ENCODE results near the gene GUCY2D.

- TF ChIP-seq CTCF (conservative IDR thresholded peaks at IDR 0.05; ENCODE audit: low read depth in 2 of 2), result no peak
- TF ChIP-seq EZH2 (IDR thresholded peaks at IDR 0.05; ENCODE audit: low read depth, unreplicated experiment), result no peak
- no peak for TF ChIP-seq ETS1 (IDR thresholded peaks at IDR 0.05)
- TF ChIP-seq POLR2AphosphoS5 (IDR thresholded peaks at IDR 0.05; ENCODE audit: low read depth), result no peak
These were observed 17.5 kb downstream of the GUCY2D start for GRCh38 chr17:8019665-8020650.

Data from GM23338 (cell line).